H1 (cell line): ENCODE data around the gene CRYGN. TPM values are rescaled to one million over a fixed set of nuclear protein-coding genes. Genes with fewer than 3 reads are reported as not detected.

Source experiments
- CTCF ChIA-PET: fragments of 300-600 bp; sonication (Branson Sonifier 250); formaldehyde crosslinking; loops from one replicate; lab custom pipeline; 2021; ENCODE audit not compliant: partially characterized antibody; lab: Charles Lee
- POLR2A ChIA-PET: fragments of 300-600 bp; sonication (Branson Sonifier 250); formaldehyde crosslinking; loops from one replicate; lab custom pipeline; 2021; ENCODE audit warnings: inconsistent platforms; ENCODE audit not compliant: partially characterized antibody; lab: Charles Lee
- DNase-seq, 2 experiments: peaks; one replicate each; pipeline versions ENCODE4 v3.0.0 to v3.0.0-alpha.2; 2010 to 2022; ENCODE audit warnings: low spot score in 2 of 2, low read depth in 1 of 2, mixed read lengths in 1 of 2
- FAIRE-seq: peaks from 2 replicates; lab custom pipeline; 2011; peaks lifted over from hg19 to GRCh38; lab: Jason Lieb, UNC
- H2AFZ ChIP-seq: 2 replicates; pipeline ENCODE4 v1.8.1; 2012; ENCODE audit warnings: low read length, inconsistent platforms
- H2AK5ac ChIP-seq: 2 replicates; pipeline ENCODE4 v1.6.1; 2013; ENCODE audit warnings: low read depth, low read length
- H2BK120ac ChIP-seq: replicated peaks from 2 replicates; pipeline ENCODE3; 2013; ENCODE audit warnings: low read depth, low read length, inconsistent platforms
- H2BK12ac ChIP-seq: 2 replicates; pipeline ENCODE4 v1.6.1; 2013; ENCODE audit warnings: low read depth, low read length
- H2BK15ac ChIP-seq: 2 replicates; pipeline ENCODE4 v1.6.1; 2013; ENCODE audit warnings: low read length
- H2BK20ac ChIP-seq: 2 replicates; pipeline ENCODE4 v1.6.1; 2013; ENCODE audit warnings: low read length
- H2BK5ac ChIP-seq: 2 replicates; pipeline ENCODE4 v1.6.1; 2013; ENCODE audit warnings: low read depth, low read length
- H3K14ac ChIP-seq: 2 replicates; pipeline ENCODE4 v1.6.1; 2013; ENCODE audit warnings: inconsistent platforms; ENCODE audit not compliant: insufficient read length
- H3K18ac ChIP-seq: 2 replicates; pipeline ENCODE4 v1.6.1; 2013; ENCODE audit warnings: low read length; ENCODE audit errors: extremely low read depth
- H3K23ac ChIP-seq: 2 replicates; pipeline ENCODE4 v1.6.1; 2013; ENCODE audit warnings: inconsistent platforms; ENCODE audit not compliant: insufficient read length
- H3K23me2 ChIP-seq: 2 replicates; pipeline ENCODE4 v1.6.1; 2013; ENCODE audit warnings: low read depth, low read length
- H3K27ac ChIP-seq: 2 replicates; pipeline ENCODE4 v1.6.1; 2011; ENCODE audit warnings: low read depth, low read length, inconsistent platforms
- H3K27me3 ChIP-seq, 4 experiments: replicated peaks in 1 of 4; 1 replicate in 1 of 4; 2 replicates in 3 of 4; pipeline versions ENCODE4 v1.6.1 to v1.8.1; 2011 to 2013; ENCODE audit warnings: low read length in 3 of 4, mild to moderate bottlenecking in 3 of 4, inconsistent platforms in 2 of 4, mixed read lengths in 2 of 4, moderate library complexity in 1 of 4; ENCODE audit not compliant: control insufficient read depth in 3 of 4, insufficient read depth in 3 of 4; ENCODE audit errors: extremely low read depth in 1 of 4
- H3K36me3 ChIP-seq, 4 experiments: 2 replicates each; pipeline versions ENCODE4 v1.6.1 to v1.8.1; 2011 to 2013; ENCODE audit warnings: mild to moderate bottlenecking in 4 of 4, low read length in 3 of 4, moderate library complexity in 2 of 4, control low read depth in 1 of 4, inconsistent platforms in 1 of 4; ENCODE audit not compliant: insufficient read depth in 4 of 4, control insufficient read depth in 2 of 4
- H3K4ac ChIP-seq: replicated peaks from 2 replicates; pipeline ENCODE3; 2013; ENCODE audit warnings: low read length, low read depth, mixed read lengths, inconsistent platforms; ENCODE audit not compliant: insufficient read length
- H3K4me1 ChIP-seq, 4 experiments: replicated peaks in 1 of 4; 1 replicate in 1 of 4; 2 replicates in 3 of 4; pipeline versions ENCODE4 v1.6.1 to v1.8.1; 2011 to 2013; ENCODE audit warnings: low read length in 3 of 4, inconsistent platforms in 2 of 4, mixed read lengths in 1 of 4; ENCODE audit not compliant: insufficient read depth in 4 of 4, control insufficient read depth in 3 of 4
- H3K4me2 ChIP-seq, 2 experiments: 2 replicates each; pipeline versions ENCODE4 v1.6.1 to v1.8.1; 2011 to 2013; ENCODE audit warnings: low read depth in 2 of 2, low read length in 2 of 2, control low read depth in 1 of 2, inconsistent platforms in 1 of 2, mild to moderate bottlenecking in 1 of 2; ENCODE audit not compliant: insufficient read depth in 1 of 2
- H3K4me3 ChIP-seq, 4 experiments: fragments of 200-600, 300-600 bp in 1 of 4; sonication (generic), shearing (Covaris generic), sonication (Bioruptor Twin) in 1 of 4; 2 replicates each; pipeline versions ENCODE4 v1.5.1 to v1.8.1; 2011 to 2016; ENCODE audit warnings: low read length in 4 of 4, low read depth in 3 of 4, control low read depth in 2 of 4, inconsistent platforms in 2 of 4, mild to moderate bottlenecking in 2 of 4, mixed read lengths in 1 of 4, moderate library complexity in 1 of 4; ENCODE audit not compliant: insufficient read depth in 2 of 4; ENCODE audit errors: extremely low read depth in 1 of 4
- H3K56ac ChIP-seq: replicated peaks from 2 replicates; pipeline ENCODE3; 2013; ENCODE audit warnings: low read depth, mild to moderate bottlenecking, mixed read lengths, low read length, inconsistent platforms; ENCODE audit not compliant: insufficient read length
- H3K79me1 ChIP-seq: 2 replicates; pipeline ENCODE4 v1.6.1; 2013; ENCODE audit warnings: low read depth, low read length, control low read depth
- H3K79me2 ChIP-seq, 2 experiments: 2 replicates each; pipeline versions ENCODE4 v1.6.1 to v1.8.1; 2012 to 2013; ENCODE audit warnings: low read length in 2 of 2, mild to moderate bottlenecking in 2 of 2, inconsistent platforms in 1 of 2; ENCODE audit not compliant: insufficient read depth in 2 of 2, control insufficient read depth in 1 of 2
- H3K9ac ChIP-seq, 4 experiments: replicated peaks in 1 of 4; 1 replicate in 1 of 4; 2 replicates in 3 of 4; pipeline versions ENCODE4 v1.6.1 to v1.8.1; 2011 to 2013; ENCODE audit warnings: low read depth in 3 of 4, low read length in 3 of 4, control low read depth in 2 of 4, mild to moderate bottlenecking in 2 of 4, moderate library complexity in 2 of 4, inconsistent platforms in 1 of 4; ENCODE audit errors: extremely low read depth in 1 of 4
- H3K9me3 ChIP-seq, 2 experiments: 2 replicates each; pipeline versions ENCODE4 v1.6.1 to v1.8.1; 2012 to 2013; ENCODE audit warnings: mild to moderate bottlenecking in 2 of 2, moderate library complexity in 2 of 2, control low read depth in 1 of 2, inconsistent platforms in 1 of 2, low read depth in 1 of 2, low read length in 1 of 2, mixed read lengths in 1 of 2; ENCODE audit not compliant: insufficient read depth in 2 of 2
- H4K20me1 ChIP-seq, 2 experiments: replicated peaks in 1 of 2; 2 replicates each; pipeline versions ENCODE3 to v1.8.1; 2011 to 2013; ENCODE audit warnings: inconsistent platforms in 2 of 2, low read length in 2 of 2, mild to moderate bottlenecking in 1 of 2; ENCODE audit not compliant: insufficient read depth in 2 of 2, control insufficient read depth in 1 of 2
- H4K5ac ChIP-seq: 2 replicates; pipeline ENCODE4 v1.6.1; 2013; ENCODE audit warnings: low read length, low read depth, mixed read lengths, inconsistent platforms; ENCODE audit not compliant: insufficient read length
- H4K8ac ChIP-seq: 2 replicates; pipeline ENCODE4 v1.8.0; 2013; ENCODE audit warnings: mild to moderate bottlenecking, moderate library complexity, low read length, inconsistent platforms; ENCODE audit not compliant: insufficient read depth; ENCODE audit errors: extremely low read depth
- H4K91ac ChIP-seq: replicated peaks from 2 replicates; pipeline ENCODE3; 2013; ENCODE audit warnings: low read length, mixed read lengths, inconsistent platforms; ENCODE audit not compliant: insufficient read length
- BRCA1 ChIP-seq: IDR thresholded peaks from 2 replicates; pipeline ENCODE4 v1.6.1; 2012; ENCODE audit warnings: low read depth, low read length, improper control_type of control experiment
- CBX5 ChIP-seq: fragments of 300-800, 300-1000 bp; sonication (generic); IDR thresholded peaks from 2 replicates; pipeline ENCODE4 v1.7.1; 2016; ENCODE audit warnings: antibody characterized with exemption, low read length, low read depth
- CEBPB ChIP-seq: IDR thresholded peaks from 2 replicates; pipeline ENCODE4 v1.6.1; 2012; ENCODE audit warnings: low read depth, low read length
- EP300 ChIP-seq, 2 experiments: IDR thresholded peaks; 1 replicate in 1 of 2; 2 replicates in 1 of 2; pipeline ENCODE4 v1.6.1; 2011 to 2012; ENCODE audit warnings: low read depth in 2 of 2, low read length in 2 of 2, mild to moderate bottlenecking in 2 of 2, borderline replicate concordance in 1 of 2, inconsistent platforms in 1 of 2, moderate library complexity in 1 of 2
- KDM4A ChIP-seq: IDR thresholded peaks from one replicate; pipeline ENCODE4 v1.7.1; 2012; ENCODE audit warnings: low read depth, mild to moderate bottlenecking, moderate library complexity, low read length, inconsistent platforms; ENCODE audit not compliant: severe bottlenecking
- NANOG ChIP-seq: IDR thresholded peaks from 2 replicates; pipeline ENCODE4 v1.6.1; 2011; ENCODE audit warnings: low read length, low read depth, mild to moderate bottlenecking, inconsistent platforms; ENCODE audit not compliant: insufficient read depth, poor library complexity, severe bottlenecking
- PHF8 ChIP-seq: fragments of 200-600 bp; sonication (generic); conservative IDR thresholded peaks from 2 replicates; pipeline ENCODE4 v1.7.1; 2012; ENCODE audit warnings: low read depth, mild to moderate bottlenecking, inconsistent platforms, low read length, moderate library complexity
- POLR2A ChIP-seq, 2 experiments: IDR thresholded peaks; 1 replicate in 1 of 2; 2 replicates in 1 of 2; pipeline ENCODE4 v1.6.1; 2011; ENCODE audit warnings: low read depth in 2 of 2, low read length in 2 of 2, mild to moderate bottlenecking in 2 of 2; ENCODE audit errors: control extremely low read depth in 1 of 2
- POU5F1 ChIP-seq: IDR thresholded peaks from 2 replicates; pipeline ENCODE4 v1.6.1; 2011; ENCODE audit warnings: low read depth, mild to moderate bottlenecking, low read length, moderate library complexity
- RAD21 ChIP-seq, 2 experiments: IDR thresholded peaks in 1 of 2; conservative IDR thresholded peaks in 1 of 2; 2 replicates each; pipeline ENCODE4 v1.6.1; 2011; ENCODE audit warnings: low read depth in 2 of 2, low read length in 2 of 2, improper control_type of control experiment in 1 of 2, inconsistent platforms in 1 of 2, mild to moderate bottlenecking in 1 of 2, moderate library complexity in 1 of 2
- RXRA ChIP-seq: IDR thresholded peaks from 2 replicates; pipeline ENCODE4 v1.6.1; 2011; ENCODE audit warnings: low read depth, mild to moderate bottlenecking, low read length, moderate library complexity; ENCODE audit not compliant: insufficient read depth
- SP1 ChIP-seq: IDR thresholded peaks from 2 replicates; pipeline ENCODE4 v1.6.1; 2011; ENCODE audit warnings: low read depth, low read length
- ZNF274 ChIP-seq: IDR thresholded peaks from 2 replicates; pipeline ENCODE4 v1.7.0; 2012; ENCODE audit warnings: low read length, borderline replicate concordance; ENCODE audit errors: extremely low read depth
- WGBS, 2 experiments: shearing (Covaris generic) in 1 of 2; methylation state at CpG; one replicate each; pipeline versions ENCODE4 v1.1.6 to v1.1.7; 2013 to 2015; ENCODE audit warnings: low lambda C conversion rate in 2 of 2, mixed read lengths in 2 of 2, inconsistent platforms in 1 of 2, low coverage in 1 of 2, missing lambda C conversion rate in 1 of 2; ENCODE audit not compliant: insufficient replicate concordance in 2 of 2, insufficient coverage in 1 of 2, insufficient read length in 1 of 2; ENCODE audit errors: extremely low coverage in 1 of 2, missing lambda C conversion rate in 1 of 2; 5-methylcytosine and 5-hydroxymethylcytosine counted together
- polyA plus RNA-seq, 7 experiments: library from polyadenylated mRNA; depleted of rRNA in 3 of 7; stranded (reverse) in 5 of 7; unstranded in 2 of 7; fragments of >200 nt in 5 of 7; fragments of 200-250 nt in 2 of 7; gene quantifications; 1 replicate in 5 of 7; 2 replicates in 1 of 7; 4 replicates in 1 of 7; pipeline versions ENCODE4 v1.2.1 to v1.2.3, GENCODE V29; 2011 to 2013; ENCODE audit warnings: missing spikeins in 2 of 7, mixed read lengths in 2 of 7
- total RNA-seq: library from RNA; stranded (reverse); fragmentation: NEBNext Ultra II Directional; extraction: Animal tissue kit (Norgen Biotek cat#: 25700); gene quantifications from 2 replicates; pipeline ENCODE4 v1.2.1, GENCODE V29; 2021

CRYGN gene
- total and polyA plus RNA-seq, 2 of the 8 experiments (the other 6 are each of a cell fraction or from before 2014, with no cell fraction given) = 0.98 to 1.6 TPM

GRCh38 chr7:151456782-151457181 lies 16.8 kb upstream of the CRYGN start:
- H3K14ac ChIP-seq = no peak overlapping the region
- H4K5ac ChIP-seq = no peak overlapping the region
- no peaks in the 10 kb centered on the region for H3K79me1 ChIP-seq
- peak overlapping the region; percentile 88; the same call in 1 of the 2 replicates for H2BK20ac ChIP-seq
- H3K4ac ChIP-seq = no peak overlapping the region
- H3K79me2 ChIP-seq = no peaks in the 10 kb centered on the region
- peak overlapping the region; percentile 90; the same call in 1 of the 2 replicates for H2BK15ac ChIP-seq
- no peak overlapping the region for H3K23ac ChIP-seq
- WGBS, 2 experiments = 27% methylated on average over 4 of the region's 4 CpGs; no CpG with 5 or more reads in 1 of the 2 experiments
- peak overlapping the region; percentile 69; the same call in 1 of the 2 replicates for H2AK5ac ChIP-seq
- peak overlapping the region; percentile 88 for H4K91ac ChIP-seq
- H3K23me2 ChIP-seq = no peaks in the 10 kb centered on the region
- peaks cover 15 to 45% (median 32%) of the 10 kb centered on the region in 4 experiments for H3K4me1 ChIP-seq
- H3K9ac ChIP-seq = no peak overlapping the region
- no peak overlapping the region for H2AFZ ChIP-seq
- CTCF ChIA-PET = interaction anchor here (0.9 to 13.7 kb wide), 7 partner anchors 8 to 303 kb away, joined by 3 to 185 read pairs (median 3); partner anchors contain the start of gene CRYGN
- DNase-seq = no peak
- peaks cover 3 to 11% of the 10 kb centered on the region in 2 experiments for H3K9me3 ChIP-seq
- peak overlapping the region; percentile 95; the same call in 1 of the 2 replicates for H2BK5ac ChIP-seq
- H4K8ac ChIP-seq = no peak overlapping the region
- POLR2A ChIA-PET = interaction anchor here (0.7 to 1.7 kb wide), 4 partner anchors 9 to 81 kb away, joined by 3 to 8 read pairs (median 6); no protein-coding TSS in a partner anchor
- peak; percentile 62 for FAIRE-seq
- no peak overlapping the region; the same call in 1 of the 2 replicates for H3K27ac ChIP-seq
- H2BK120ac ChIP-seq = peak overlapping the region; percentile 4
- H3K36me3 ChIP-seq = no peaks in the 10 kb centered on the region
- no peaks in the 10 kb centered on the region for H4K20me1 ChIP-seq
- peak overlapping the region in 1 of 4 experiments; percentile 31; a peak in 1 of 8 replicates for H3K4me3 ChIP-seq
- peak overlapping the region; percentile 27 to 42 for H3K4me2 ChIP-seq
- peak overlapping the region; percentile 96 for H3K18ac ChIP-seq
- H3K56ac ChIP-seq = no peak overlapping the region
- peak overlapping the region; percentile 86 for H2BK12ac ChIP-seq
- no peaks in the 10 kb centered on the region; a peak in 1 of 7 replicates for H3K27me3 ChIP-seq
- TF ChIP-seq POU5F1 (peak; percentile 65), NANOG (peak; percentile 89), KDM4A (no peak), CBX5 (no peak), PHF8 (no peak), EP300 (IDR thresholded peaks at IDR 0.05; ENCODE audit: borderline replicate concordance in 1 of 2, low read depth in 2 of 2, low read length in 2 of 2) (0 out of 3 replicates have a peak, but pooled peaks of 1 of the 2 experiments have one; percentile 13), POLR2A (IDR thresholded peaks at IDR 0.05; ENCODE audit: control extremely low read depth in 1 of 2, low read depth in 2 of 2, low read length in 2 of 2) (no peak), RAD21 (IDR thresholded peaks at IDR 0.05 in 1 of 2, conservative IDR thresholded peaks at IDR 0.05 in 1 of 2; ENCODE audit: low read depth in 2 of 2, low read length in 2 of 2) (0 out of 4 replicates have a peak, but pooled peaks of 1 of the 2 experiments have one; percentile 1), RXRA (no peak), SP1 (peak; percentile 54; the same call in 1 of the 2 replicates), CEBPB (no peak), BRCA1 (no peak), ZNF274 (no peak)
